GM21381 (cell line): ENCODE measurements around the gene FRMD5.
"Not testable (repeated sequence)": the region's sequence is repeated elsewhere in the genome, so short reads cannot be mapped to it uniquely, and the experiment has no call there.

ENCODE experiments used
- ATAC-seq: cut with Tn5 transposase; IDR thresholded peaks from one replicate; pipeline ENCODE4 v1.9.1; 2021; ENCODE audit warnings: mild to moderate bottlenecking, moderate library complexity; ENCODE audit not compliant: unreplicated experiment

The FRMD5 gene

GRCh38 chr15:44034933-44035624, 160.0 kb downstream of the FRMD5 start:
- no peak for ATAC-seq

- ATAC-seq, result no peak
These were observed 160.7 kb downstream of the FRMD5 start for GRCh38 chr15:44034334-44034733.

- ATAC-seq, result no peak
These were observed 161.2 kb downstream of the FRMD5 start for GRCh38 chr15:44033894-44034293.

GRCh38 chr15:44032820-44033219, 162.3 kb downstream of the FRMD5 start:
- not testable (repeated sequence) for ATAC-seq

GRCh38 chr15:44029940-44030568, 165.0 kb downstream of the FRMD5 start:
- ATAC-seq, result no peak

GRCh38 chr15:44029003-44029402, 166.1 kb downstream of the FRMD5 start:
- no peak for ATAC-seq

GRCh38 chr15:44028349-44028748, 166.7 kb downstream of the FRMD5 start:
- ATAC-seq, result no peak

GRCh38 chr15:44024155-44024554, 170.9 kb downstream of the FRMD5 start:
- ATAC-seq, result no peak

GRCh38 chr15:44023176-44023575, 171.9 kb downstream of the FRMD5 start:
- ATAC-seq, result no peak

GRCh38 chr15:44018151-44018550, 176.9 kb downstream of the FRMD5 start:
- no peak for ATAC-seq

- no peak for ATAC-seq
These were observed 179.3 kb downstream of the FRMD5 start for GRCh38 chr15:44015545-44016305.

- no peak for ATAC-seq
These were observed 183.7 kb downstream of the FRMD5 start for GRCh38 chr15:44011238-44011854.

- ATAC-seq, result no peak
These were observed 185.0 kb downstream of the FRMD5 start for GRCh38 chr15:44010089-44010488.

- ATAC-seq, result no peak
These were observed 186.0 kb downstream of the FRMD5 start for GRCh38 chr15:44009038-44009437.

- not testable (repeated sequence) for ATAC-seq
These were observed 194.8 kb downstream of the FRMD5 start for GRCh38 chr15:44000248-44000647.

GRCh38 chr15:43998607-43999006, 196.5 kb downstream of the FRMD5 start:
- no peak for ATAC-seq

- ATAC-seq, result no peak
These were observed 203.9 kb downstream of the FRMD5 start for GRCh38 chr15:43991206-43991605.

- no peak for ATAC-seq
These were observed 205.1 kb downstream of the FRMD5 start for GRCh38 chr15:43989938-43990337.

GRCh38 chr15:43988900-43989299, 206.2 kb downstream of the FRMD5 start:
- no peak for ATAC-seq

- ATAC-seq, result no peak
These were observed 207.1 kb downstream of the FRMD5 start for GRCh38 chr15:43987924-43988323.

- no peak for ATAC-seq
These were observed 208.9 kb downstream of the FRMD5 start for GRCh38 chr15:43985976-43986680.
